K562 (cell line): ENCODE data around the gene ZNF37A.

ENCODE experiments used
- CEBPB ChIP-seq: fragments of 450-650 bp; IDR thresholded peaks from 2 replicates; pipeline ENCODE4 v1.6.1; 2016; ENCODE audit warnings: missing genetic modification characterization, missing compliant biosample characterization
- CTCF ChIP-seq, 3 experiments: IDR thresholded peaks in 2 of 3; conservative IDR thresholded peaks in 1 of 3; 2 replicates each; pipeline ENCODE4 v1.5.1; 2011 to 2012; ENCODE audit warnings: low read length in 3 of 3, mild to moderate bottlenecking in 3 of 3, control low read depth in 2 of 3, improper control_type of control experiment in 1 of 3, inconsistent platforms in 1 of 3, low read depth in 1 of 3, mixed read lengths in 1 of 3, moderate library complexity in 1 of 3; ENCODE audit not compliant: insufficient read depth in 2 of 3
- FIP1L1 ChIP-seq: fragments of 200-400 bp; formaldehyde crosslinking; IDR thresholded peaks from 2 replicates; pipeline ENCODE4 v1.6.1; 2018; ENCODE audit warnings: mild to moderate bottlenecking, low read depth, low read length; ENCODE audit not compliant: poor library complexity, severe bottlenecking
- ZNF232 ChIP-seq: sonication (generic); formaldehyde crosslinking; IDR thresholded peaks from 2 replicates; pipeline ENCODE4 v1.8.0; 2022; ENCODE audit warnings: mild to moderate bottlenecking, missing genetic modification reagents
- TF ChIP-seq, protein P1 (sequence below), 2 experiments: fragments of 450-650 bp; formaldehyde crosslinking in 1 of 2; IDR thresholded peaks; 2 replicates each; pipeline versions ENCODE4 v1.4.0 to v1.6.1; 2014 to 2020; ENCODE audit warnings: mild to moderate bottlenecking in 2 of 2, borderline replicate concordance in 1 of 2, low read depth in 1 of 2

DNA sequence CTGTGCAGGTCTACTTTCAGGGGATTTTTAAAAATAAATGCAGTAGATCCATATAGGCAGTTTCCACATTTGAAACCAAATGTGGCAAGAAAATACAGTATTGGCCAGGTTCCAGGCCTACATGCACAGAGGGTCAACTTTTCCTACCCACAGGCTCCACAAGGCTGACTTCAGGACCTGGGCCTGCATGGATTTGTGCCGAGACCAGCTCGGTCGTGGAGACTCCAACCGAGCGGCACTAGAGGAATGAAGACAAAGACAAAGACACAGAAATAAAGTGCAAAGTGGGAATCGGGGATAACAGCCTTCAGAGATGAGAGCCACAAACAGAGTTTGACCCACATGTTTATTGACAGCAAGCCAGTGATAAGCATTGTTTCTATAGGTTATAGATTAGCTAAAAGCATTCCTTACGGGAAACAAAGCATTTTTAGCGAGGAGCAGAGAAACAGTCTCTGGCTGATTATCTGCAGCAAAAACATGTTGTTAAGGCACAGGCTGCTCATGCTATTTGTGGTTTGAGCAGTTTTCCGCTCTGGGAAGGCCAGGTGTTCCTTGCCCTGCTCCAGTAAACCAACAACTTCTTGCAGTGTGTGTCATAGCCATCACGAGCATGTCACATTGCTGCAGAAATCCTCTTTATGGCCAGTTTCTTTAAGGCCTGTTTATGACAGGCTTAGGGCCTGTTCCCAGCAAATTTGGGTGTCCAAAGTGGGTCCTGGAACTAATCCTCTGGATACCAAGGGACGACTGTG, 52.6 kb downstream of the ZNF37A start:
- TF ChIP-seq, protein P1, sequence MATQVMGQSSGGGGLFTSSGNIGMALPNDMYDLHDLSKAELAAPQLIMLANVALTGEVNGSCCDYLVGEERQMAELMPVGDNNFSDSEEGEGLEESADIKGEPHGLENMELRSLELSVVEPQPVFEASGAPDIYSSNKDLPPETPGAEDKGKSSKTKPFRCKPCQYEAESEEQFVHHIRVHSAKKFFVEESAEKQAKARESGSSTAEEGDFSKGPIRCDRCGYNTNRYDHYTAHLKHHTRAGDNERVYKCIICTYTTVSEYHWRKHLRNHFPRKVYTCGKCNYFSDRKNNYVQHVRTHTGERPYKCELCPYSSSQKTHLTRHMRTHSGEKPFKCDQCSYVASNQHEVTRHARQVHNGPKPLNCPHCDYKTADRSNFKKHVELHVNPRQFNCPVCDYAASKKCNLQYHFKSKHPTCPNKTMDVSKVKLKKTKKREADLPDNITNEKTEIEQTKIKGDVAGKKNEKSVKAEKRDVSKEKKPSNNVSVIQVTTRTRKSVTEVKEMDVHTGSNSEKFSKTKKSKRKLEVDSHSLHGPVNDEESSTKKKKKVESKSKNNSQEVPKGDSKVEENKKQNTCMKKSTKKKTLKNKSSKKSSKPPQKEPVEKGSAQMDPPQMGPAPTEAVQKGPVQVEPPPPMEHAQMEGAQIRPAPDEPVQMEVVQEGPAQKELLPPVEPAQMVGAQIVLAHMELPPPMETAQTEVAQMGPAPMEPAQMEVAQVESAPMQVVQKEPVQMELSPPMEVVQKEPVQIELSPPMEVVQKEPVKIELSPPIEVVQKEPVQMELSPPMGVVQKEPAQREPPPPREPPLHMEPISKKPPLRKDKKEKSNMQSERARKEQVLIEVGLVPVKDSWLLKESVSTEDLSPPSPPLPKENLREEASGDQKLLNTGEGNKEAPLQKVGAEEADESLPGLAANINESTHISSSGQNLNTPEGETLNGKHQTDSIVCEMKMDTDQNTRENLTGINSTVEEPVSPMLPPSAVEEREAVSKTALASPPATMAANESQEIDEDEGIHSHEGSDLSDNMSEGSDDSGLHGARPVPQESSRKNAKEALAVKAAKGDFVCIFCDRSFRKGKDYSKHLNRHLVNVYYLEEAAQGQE (IDR thresholded peaks at IDR 0.05; ENCODE audit: borderline replicate concordance): no peak
- TF ChIP-seq, protein P1 (CRISPR knock-in tag; IDR thresholded peaks at IDR 0.05; ENCODE audit: low read depth): no peak
- TF ChIP-seq CTCF (IDR thresholded peaks at IDR 0.05 in 2 of 3, conservative IDR thresholded peaks at IDR 0.05 in 1 of 3; ENCODE audit: insufficient read depth in 2 of 3, low read depth in 1 of 3, low read length in 3 of 3): no peak
- no peak for TF ChIP-seq FIP1L1
- TF ChIP-seq ZNF232 (CRISPR knock-in tag): no peak
- no peak for TF ChIP-seq CEBPB (tag)
